Fibroblast of lung (primary cell): ENCODE measurements around the gene HMGN4. TPM values are rescaled to one million over a fixed set of nuclear protein-coding genes. Genes with fewer than 3 reads are reported as not detected.

Experiments
- DNase-seq, 2 donors: peaks; one replicate each; pipeline versions ENCODE4 v3.0.0 to v3.0.0-alpha.2; 2010; ENCODE audit warnings: low read depth in 2 of 2
- H2AFZ ChIP-seq: 2 replicates; pipeline ENCODE4 v1.5.1; 2012; ENCODE audit warnings: low read length, control low read depth, inconsistent platforms
- H3K27ac ChIP-seq: 2 replicates; pipeline ENCODE4 v1.5.1; 2011; ENCODE audit warnings: low read length, control low read depth; ENCODE audit not compliant: insufficient read depth
- H3K27me3 ChIP-seq: 2 replicates; pipeline ENCODE4 v1.5.1; 2011; ENCODE audit warnings: mild to moderate bottlenecking, low read length; ENCODE audit not compliant: control insufficient read depth, insufficient read depth
- H3K36me3 ChIP-seq: 2 replicates; pipeline ENCODE4 v1.5.1; 2011; ENCODE audit warnings: low read length; ENCODE audit not compliant: control insufficient read depth, insufficient read depth
- H3K4me1 ChIP-seq: 2 replicates; pipeline ENCODE4 v1.5.1; 2011; ENCODE audit warnings: low read length; ENCODE audit not compliant: control insufficient read depth, insufficient read depth; ENCODE audit errors: extremely low read depth
- H3K4me2 ChIP-seq: 2 replicates; pipeline ENCODE4 v1.5.1; 2011; ENCODE audit warnings: low read length, control low read depth; ENCODE audit not compliant: insufficient read depth; ENCODE audit errors: extremely low read depth
- H3K4me3 ChIP-seq, 4 experiments: fragments of 200-600 bp in 1 of 4; sonication (generic) in 1 of 4; replicated peaks in 1 of 4; 2 replicates each; pipeline ENCODE4 v1.5.1; 2011 to 2016; ENCODE audit warnings: low read length in 4 of 4, low read depth in 3 of 4, mild to moderate bottlenecking in 3 of 4, control low read depth in 2 of 4, inconsistent platforms in 1 of 4, mixed read lengths in 1 of 4; ENCODE audit not compliant: insufficient read depth in 1 of 4; ENCODE audit errors: control extremely low read depth in 1 of 4
- H3K79me2 ChIP-seq: 2 replicates; pipeline ENCODE4 v1.5.1; 2012; ENCODE audit warnings: mild to moderate bottlenecking, low read length, inconsistent platforms; ENCODE audit not compliant: control insufficient read depth, insufficient read depth
- H3K9ac ChIP-seq: 2 replicates; pipeline ENCODE4 v1.5.1; 2011; ENCODE audit warnings: mild to moderate bottlenecking, low read length, control low read depth; ENCODE audit not compliant: insufficient read depth
- H3K9me3 ChIP-seq: 2 replicates; pipeline ENCODE4 v1.5.1; 2012; ENCODE audit warnings: low read depth, low read length; ENCODE audit not compliant: control insufficient read depth, insufficient read depth
- H4K20me1 ChIP-seq: 2 replicates; pipeline ENCODE4 v1.5.1; 2011; ENCODE audit warnings: low read length; ENCODE audit not compliant: control insufficient read depth, insufficient read depth; ENCODE audit errors: extremely low read depth
- CTCF ChIP-seq, 2 donors: IDR thresholded peaks in 1 of 2; conservative IDR thresholded peaks in 1 of 2; 1 replicate in 1 of 2; 2 replicates in 1 of 2; pipeline ENCODE4 v1.5.1; 2011 to 2012; ENCODE audit warnings: low read length in 2 of 2, control low read depth in 1 of 2, inconsistent platforms in 1 of 2, low read depth in 1 of 2, mild to moderate bottlenecking in 1 of 2
- EZH2 ChIP-seq: IDR thresholded peaks from 2 replicates; pipeline ENCODE4 v1.5.1; 2012; ENCODE audit warnings: low read length, control low read depth, mild to moderate bottlenecking; ENCODE audit errors: missing control alignments
- polyA minus RNA-seq: library from RNA; depleted of rRNA, polyadenylated mRNA; stranded (reverse); fragments of >200 nt; gene quantifications from 2 replicates; pipeline ENCODE4 v1.2.3, GENCODE V29; 2011; ENCODE audit warnings: low replicate concordance
- polyA plus RNA-seq, 2 donors: library from polyadenylated mRNA; depleted of rRNA in 1 of 2; stranded (reverse) in 1 of 2; unstranded in 1 of 2; fragments of >200 nt; gene quantifications; 2 replicates each; pipeline ENCODE4 v1.2.1, GENCODE V29; 2011 to 2012; ENCODE audit warnings: missing spikeins in 1 of 2
- total RNA-seq: library from RNA; depleted of rRNA; stranded (reverse); fragments of >200 nt; gene quantifications from 2 replicates; pipeline ENCODE4 v1.2.1, GENCODE V29; 2014

HMGN4 gene
- total RNA-seq = 90.4 and 111 TPM in 2 replicates
- polyA plus RNA-seq = 58.7 and 74.9 TPM in 2 replicates
- polyA plus RNA-seq (2012) = 50.1 and 58.4 TPM in 2 replicates
- polyA minus RNA-seq = 6.0 and 7.6 TPM in 2 replicates

GRCh38 chr6:26537846-26538571, at the start of gene HMGN4:
Gene HMGN4, plus strand, starts transcription at chr6:26538366. Its CDS starts 6,841 bp downstream, at chr6:26545207.
- peak within 1 kb of the TSS; percentile 94 for H3K4me2 ChIP-seq
- peaks cover 7% of the 10 kb centered on the region for H3K4me1 ChIP-seq
- H3K27me3 ChIP-seq = no peaks in the 10 kb centered on the region
- H3K27ac ChIP-seq = peak within 1 kb of the TSS; percentile 77
- no peaks in the 10 kb centered on the region for H3K9me3 ChIP-seq
- H3K36me3 ChIP-seq = no peaks in the 10 kb centered on the region
- peak within 1 kb of the TSS; percentile 78 to 91 (median 90) for H3K4me3 ChIP-seq
- H3K79me2 ChIP-seq = peaks cover 35% of the 10 kb centered on the region
- H4K20me1 ChIP-seq = no peaks in the 10 kb centered on the region
- DNase-seq = peak; percentile 87 to 96
- H3K9ac ChIP-seq = peak within 1 kb of the TSS; percentile 83
- TF ChIP-seq CTCF (conservative IDR thresholded peaks at IDR 0.05 in 1 of 2, IDR thresholded peaks at IDR 0.05 in 1 of 2; ENCODE audit: low read depth in 1 of 2, low read length in 2 of 2) = no peak
- no peak for TF ChIP-seq EZH2
- peak within 1 kb of the TSS; percentile 75 for H2AFZ ChIP-seq

- Histone ChIP-seq H3K36me3 (no peaks in the 10 kb centered on the region), H3K79me2 (no peaks in the 10 kb centered on the region), H3K4me1 (no peaks in the 10 kb centered on the region), H4K20me1 (no peaks in the 10 kb centered on the region), H3K9ac (no peak overlapping the region), H3K4me3 (no peak overlapping the region), H2AFZ (no peak overlapping the region), H3K9me3 (no peaks in the 10 kb centered on the region), H3K27ac (no peak overlapping the region), H3K4me2 (no peak overlapping the region), H3K27me3 (peaks cover 6% of the 10 kb centered on the region)
- no peak for DNase-seq
- TF ChIP-seq EZH2 (no peak), CTCF (conservative IDR thresholded peaks at IDR 0.05 in 1 of 2, IDR thresholded peaks at IDR 0.05 in 1 of 2; ENCODE audit: low read depth in 1 of 2, low read length in 2 of 2) (no peak)
Measured at GRCh38 chr6:26489996-26490964, 47.9 kb upstream of the HMGN4 start.

- TF ChIP-seq CTCF (conservative IDR thresholded peaks at IDR 0.05 in 1 of 2, IDR thresholded peaks at IDR 0.05 in 1 of 2; ENCODE audit: low read depth in 1 of 2, low read length in 2 of 2) (no peak), EZH2 (no peak)
- no peak for DNase-seq
- Histone ChIP-seq H3K27ac (no peak overlapping the region), H3K4me3 (no peak overlapping the region), H3K27me3 (peaks cover 10% of the 10 kb centered on the region), H3K9me3 (no peaks in the 10 kb centered on the region), H3K79me2 (no peaks in the 10 kb centered on the region), H3K4me1 (no peaks in the 10 kb centered on the region), H3K4me2 (no peak overlapping the region), H3K36me3 (no peaks in the 10 kb centered on the region), H4K20me1 (no peaks in the 10 kb centered on the region), H3K9ac (no peak overlapping the region), H2AFZ (no peak overlapping the region)
Measured at GRCh38 chr6:26491604-26492003, 46.6 kb upstream of the HMGN4 start.
